NB4 (cell line): ENCODE data around the gene CDC42EP3.

ENCODE experiments used
- DNase-seq: peaks from one replicate; pipeline ENCODE4 v3.0.0; 2010; ENCODE audit warnings: low read depth
- H3K4me3 ChIP-seq: one replicate; pipeline ENCODE4 v1.5.1; 2011; ENCODE audit warnings: mild to moderate bottlenecking, low read depth, low read length, moderate library complexity
- MAX ChIP-seq: IDR thresholded peaks from 2 replicates; pipeline ENCODE4 v1.6.1; 2011; ENCODE audit warnings: low read depth, low read length
- MYC ChIP-seq: IDR thresholded peaks from 2 replicates; pipeline ENCODE4 v1.6.1; 2011; ENCODE audit warnings: low read depth, low read length
- POLR2A ChIP-seq: IDR thresholded peaks from 2 replicates; pipeline ENCODE4 v1.6.1; 2011; ENCODE audit warnings: mild to moderate bottlenecking; ENCODE audit not compliant: insufficient read length; ENCODE audit errors: extremely low read depth
- TF ChIP-seq, protein P1 (sequence below): IDR thresholded peaks from one replicate; pipeline ENCODE4 v1.5.1; 2012; ENCODE audit warnings: low read depth, low read length

The CDC42EP3 gene

DNA sequence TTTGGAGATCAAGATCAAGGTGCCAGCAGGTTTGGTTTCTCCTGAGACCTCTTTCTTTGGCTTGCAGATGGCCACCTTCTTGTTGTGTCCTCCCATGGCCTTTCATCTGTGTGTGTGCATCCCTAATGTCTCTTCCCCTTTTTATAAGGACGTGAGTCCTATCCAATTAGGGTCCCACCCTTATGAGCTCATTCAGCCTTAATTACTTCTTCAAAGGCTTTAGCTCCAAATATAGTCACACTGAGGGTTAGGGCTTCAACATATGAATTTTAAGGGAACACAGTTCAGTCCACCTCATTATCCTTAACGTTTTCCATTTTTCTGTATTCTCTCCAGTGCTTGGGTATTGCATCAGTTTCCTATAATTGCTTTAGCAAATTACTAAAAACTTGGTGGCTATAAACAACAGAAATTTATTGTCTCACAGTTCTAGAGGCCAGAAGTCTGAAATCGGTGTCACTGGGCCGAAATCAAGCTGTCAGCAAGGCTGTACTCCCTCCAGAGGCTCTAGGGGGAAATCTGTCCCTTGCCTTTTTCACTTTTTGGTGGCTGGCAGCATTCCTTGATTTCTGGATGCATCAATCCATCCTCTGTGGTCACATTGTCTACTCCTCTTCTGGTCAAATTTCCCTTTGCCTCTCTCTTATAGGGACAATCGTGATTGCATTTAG is 34.1 kb downstream of the CDC42EP3 start:
- H3K4me3 ChIP-seq = no peak overlapping the region
- TF ChIP-seq POLR2A = no peak
- TF ChIP-seq, protein P1, sequence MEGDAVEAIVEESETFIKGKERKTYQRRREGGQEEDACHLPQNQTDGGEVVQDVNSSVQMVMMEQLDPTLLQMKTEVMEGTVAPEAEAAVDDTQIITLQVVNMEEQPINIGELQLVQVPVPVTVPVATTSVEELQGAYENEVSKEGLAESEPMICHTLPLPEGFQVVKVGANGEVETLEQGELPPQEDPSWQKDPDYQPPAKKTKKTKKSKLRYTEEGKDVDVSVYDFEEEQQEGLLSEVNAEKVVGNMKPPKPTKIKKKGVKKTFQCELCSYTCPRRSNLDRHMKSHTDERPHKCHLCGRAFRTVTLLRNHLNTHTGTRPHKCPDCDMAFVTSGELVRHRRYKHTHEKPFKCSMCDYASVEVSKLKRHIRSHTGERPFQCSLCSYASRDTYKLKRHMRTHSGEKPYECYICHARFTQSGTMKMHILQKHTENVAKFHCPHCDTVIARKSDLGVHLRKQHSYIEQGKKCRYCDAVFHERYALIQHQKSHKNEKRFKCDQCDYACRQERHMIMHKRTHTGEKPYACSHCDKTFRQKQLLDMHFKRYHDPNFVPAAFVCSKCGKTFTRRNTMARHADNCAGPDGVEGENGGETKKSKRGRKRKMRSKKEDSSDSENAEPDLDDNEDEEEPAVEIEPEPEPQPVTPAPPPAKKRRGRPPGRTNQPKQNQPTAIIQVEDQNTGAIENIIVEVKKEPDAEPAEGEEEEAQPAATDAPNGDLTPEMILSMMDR = no peak
- no peak for TF ChIP-seq MAX
- TF ChIP-seq MYC = no peak
- peak; percentile 71 for DNase-seq

DNA sequence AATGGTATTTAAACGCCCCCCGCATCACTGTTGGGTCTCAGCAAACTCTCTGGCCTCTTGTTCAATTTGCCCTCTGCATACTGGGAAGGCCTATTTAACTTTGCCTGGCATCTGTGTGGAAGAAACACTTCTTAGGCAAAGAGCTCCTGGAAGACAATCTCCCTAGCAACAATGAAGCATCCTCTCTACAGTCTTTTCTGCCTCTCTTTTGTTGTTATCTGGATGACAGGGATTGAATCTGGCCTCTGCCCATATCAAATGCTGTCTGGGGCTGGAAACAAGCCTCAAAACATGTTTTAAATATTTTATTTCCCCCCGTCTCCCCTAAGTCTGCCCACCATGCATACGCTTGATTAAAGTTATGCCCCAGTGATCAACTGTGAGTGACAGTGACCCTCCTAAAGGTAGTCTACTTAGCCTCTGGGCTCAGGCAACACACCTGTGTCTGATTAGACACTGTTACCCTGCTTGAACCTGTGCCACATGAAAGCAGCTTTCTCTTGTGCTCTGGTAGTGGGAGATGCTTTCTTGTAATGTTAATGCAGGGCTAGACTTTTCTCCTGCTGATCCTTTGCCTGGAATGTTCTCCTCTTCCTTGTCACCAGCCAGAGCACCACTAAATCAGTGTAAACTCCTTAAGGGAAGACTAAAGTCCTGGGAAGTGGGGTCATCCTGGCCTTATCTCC is 34.9 kb downstream of the CDC42EP3 start:
- DNase-seq = no peak
- TF ChIP-seq, protein P1 = no peak
- TF ChIP-seq MAX (no peak), POLR2A (no peak)

DNA sequence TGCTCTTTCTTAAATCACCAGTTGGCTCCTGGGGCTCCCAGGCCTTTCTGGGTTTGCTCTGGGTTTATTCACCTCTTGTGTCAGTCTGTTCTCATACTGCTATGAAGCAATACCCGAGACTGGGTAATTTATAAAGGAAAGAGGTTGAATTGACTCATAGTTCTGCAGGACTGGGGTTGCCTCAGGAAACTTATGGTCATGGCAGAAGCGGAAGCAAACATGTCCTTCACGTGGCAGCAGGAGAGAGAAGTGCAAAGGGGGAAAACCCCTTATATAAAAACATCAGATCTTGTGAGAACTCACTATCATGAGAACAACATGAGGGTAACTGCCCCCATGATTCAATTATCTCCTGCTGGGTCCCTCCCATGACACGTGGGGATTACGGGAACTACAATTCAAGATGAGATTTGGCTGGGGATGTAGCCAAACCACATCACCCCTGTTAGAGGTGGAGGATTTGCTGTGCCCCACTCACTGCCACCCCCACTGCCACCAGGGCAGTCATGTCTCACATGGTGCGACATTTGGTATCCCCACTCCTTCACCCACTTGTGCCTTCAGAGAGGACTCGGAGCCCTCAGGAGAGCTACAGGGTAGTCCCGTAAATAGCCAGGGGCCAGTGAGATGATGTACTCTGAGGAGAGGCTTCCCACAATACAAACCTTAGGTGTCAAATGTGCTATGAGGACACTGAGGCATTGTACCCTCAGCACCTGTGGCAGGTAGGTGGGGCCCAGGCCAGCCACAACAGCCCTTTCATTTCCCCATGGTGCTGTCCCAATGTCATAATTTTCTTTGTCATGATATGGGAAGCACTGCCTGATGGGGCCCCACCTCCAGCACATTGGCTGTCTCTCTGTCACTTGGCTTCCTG is 35.7 kb downstream of the CDC42EP3 start:
- DNase-seq = peak; percentile 97
- no peak overlapping the region for H3K4me3 ChIP-seq
- no peak for TF ChIP-seq POLR2A
- TF ChIP-seq, protein P1 = no peak
- TF ChIP-seq MAX = peak; percentile 85
- TF ChIP-seq MYC = peak; percentile 75

More for the DNA sequence above, 34.9 kb downstream of the CDC42EP3 start:
- no peak overlapping the region for H3K4me3 ChIP-seq

GRCh38 chr2:37634914-37635503 is 36.4 kb downstream of the CDC42EP3 start:
- peak; percentile 23 for TF ChIP-seq POLR2A
- no peak for TF ChIP-seq MAX
- TF ChIP-seq, protein P1 = no peak
- no peak for TF ChIP-seq MYC
- DNase-seq = no peak

DNA sequence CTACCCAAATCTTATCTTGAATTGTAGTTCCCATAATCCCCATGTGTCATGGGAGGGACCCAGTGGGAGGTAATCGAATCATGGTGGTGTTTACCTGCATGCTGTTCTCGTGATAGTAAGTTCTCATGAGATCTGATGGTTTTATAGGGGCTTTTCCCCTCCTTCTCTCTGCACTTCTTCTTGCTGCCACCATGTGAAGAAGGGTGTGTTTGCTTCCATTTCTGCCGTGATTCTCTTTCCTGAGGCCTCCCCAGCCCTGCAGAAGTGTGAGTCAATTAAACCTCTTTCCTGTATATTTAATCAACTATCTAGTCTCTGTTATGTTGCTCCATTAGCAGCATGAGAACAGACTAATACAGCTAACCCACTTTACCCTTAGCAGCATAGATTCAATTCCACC is 37.6 kb downstream of the CDC42EP3 start:
- no peak for DNase-seq
- TF ChIP-seq MYC = no peak
- TF ChIP-seq, protein P1 = no peak
- TF ChIP-seq MAX = no peak
- no peak for TF ChIP-seq POLR2A
- no peak overlapping the region for H3K4me3 ChIP-seq

More at GRCh38 chr2:37634914-37635503, 36.4 kb downstream of the CDC42EP3 start:
- peak overlapping the region; percentile 18 for H3K4me3 ChIP-seq
